ENCODE results near the gene RCSD1. TPM values are rescaled to one million over a fixed set of nuclear protein-coding genes. Genes with fewer than 3 reads are reported as not detected.
"Not testable (repeated sequence)": the region's sequence is repeated elsewhere in the genome, so short reads cannot be mapped to it uniquely, and the experiment has no call there.

RCSD1 gene
- total RNA-seq, 2 experiments from 2014 or later = 143 to 145 TPM

GRCh38 chr1:167710836-167711235 lies 80.8 kb downstream of the RCSD1 start:
- peaks cover 20% of the 10 kb centered on the region for H3K36me3 Mint-ChIP-seq (ENCODE audit: low read depth)
- H3K4me3 Mint-ChIP-seq = no peak overlapping the region
- peaks cover 11% of the 10 kb centered on the region for H3K27me3 Mint-ChIP-seq (ENCODE audit: low read depth)
- no peak for ATAC-seq
- H3K27ac Mint-ChIP-seq = no peak overlapping the region
- H3K9me3 Mint-ChIP-seq (ENCODE audit: insufficient read depth) = no peaks in the 10 kb centered on the region
- peaks cover 21% of the 10 kb centered on the region for H3K4me1 Mint-ChIP-seq (ENCODE audit: low read depth)
- ChIA-PET CTCF (no interaction called here), POLR2A (no interaction called here)
- DNase-seq = no peak

- peaks cover 16% of the 10 kb centered on the region for H3K36me3 Mint-ChIP-seq (ENCODE audit: low read depth)
- CTCF ChIA-PET = no interaction called here
- no peak overlapping the region for H3K27ac Mint-ChIP-seq
- H3K4me1 Mint-ChIP-seq (ENCODE audit: low read depth) = peaks cover 22% of the 10 kb centered on the region
- H3K4me3 Mint-ChIP-seq = no peak overlapping the region
- peaks cover 11% of the 10 kb centered on the region for H3K27me3 Mint-ChIP-seq (ENCODE audit: low read depth)
- ATAC-seq (no peak), DNase-seq (no peak)
- no peaks in the 10 kb centered on the region for H3K9me3 Mint-ChIP-seq (ENCODE audit: insufficient read depth)
- POLR2A ChIA-PET = no interaction called here
Observed at GRCh38 chr1:167711797-167712196, 81.8 kb downstream of the RCSD1 start.

DNA sequence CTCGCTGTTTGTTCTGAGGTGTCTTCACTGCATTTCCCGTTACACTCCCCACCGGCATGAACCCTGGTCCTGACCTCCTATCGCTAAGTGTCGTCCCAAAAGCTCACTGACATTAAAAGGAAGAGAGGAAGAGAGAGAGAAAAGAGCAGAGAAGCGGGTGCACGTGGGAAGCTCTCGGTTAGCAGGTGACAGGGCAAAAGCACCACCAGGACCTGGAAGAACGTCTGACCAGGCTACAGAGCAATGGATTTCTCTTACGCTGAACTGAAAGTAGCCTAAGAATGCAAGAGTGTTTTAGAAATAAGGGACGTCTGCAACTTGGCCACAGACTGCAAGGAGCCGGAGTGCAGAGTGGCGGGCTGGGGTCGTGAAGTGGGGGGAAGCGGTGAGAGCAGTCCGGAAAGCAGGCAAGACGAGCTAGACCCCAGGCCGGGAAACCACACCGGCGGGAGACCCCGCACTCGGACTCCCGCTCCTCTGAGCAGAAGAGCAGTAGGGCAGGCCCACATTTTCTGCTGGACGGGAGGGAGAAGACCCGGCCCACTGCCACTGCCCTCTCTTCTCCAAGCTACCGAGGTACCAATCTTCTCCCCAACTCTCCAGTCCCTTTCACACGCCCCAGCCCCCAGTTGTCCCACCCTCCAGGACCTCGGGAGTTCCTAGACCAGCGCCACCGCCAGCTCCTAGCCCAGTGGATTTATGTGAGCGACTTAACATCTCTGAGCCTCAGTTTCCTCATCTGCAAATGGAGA lies 83.5 kb downstream of the RCSD1 start:
- peak overlapping the region; percentile 80 for H3K27ac Mint-ChIP-seq
- peaks cover 7% of the 10 kb centered on the region for H3K36me3 Mint-ChIP-seq (ENCODE audit: low read depth)
- ATAC-seq (no peak), DNase-seq (peak; percentile 35)
- H3K4me3 Mint-ChIP-seq = peak overlapping the region; percentile 91
- peaks cover 28% of the 10 kb centered on the region for H3K4me1 Mint-ChIP-seq (ENCODE audit: low read depth)
- no peaks in the 10 kb centered on the region for H3K9me3 Mint-ChIP-seq (ENCODE audit: insufficient read depth)
- POLR2A ChIA-PET = interaction anchor here (0.8 to 2.8 kb wide), 4 partner anchors 82 to 494 kb away, joined by 3 to 15 read pairs (median 6); partner anchors contain the start of genes DCAF6 and MPC2
- H3K27me3 Mint-ChIP-seq (ENCODE audit: low read depth) = peaks cover 11% of the 10 kb centered on the region
- CTCF ChIA-PET = interaction anchor here (0.8 to 5.3 kb wide), 10 partner anchors 10 to 494 kb away, joined by 3 to 35 read pairs (median 12); no protein-coding TSS in a partner anchor

- ATAC-seq (peak; percentile 74), DNase-seq (no peak)
- ChIA-PET CTCF (interaction anchor here (0.8 to 5.3 kb wide), 13 partner anchors 9 to 368 kb away, joined by 3 to 35 read pairs (median 9); no protein-coding TSS in a partner anchor), POLR2A (interaction anchor here (0.8 to 2.8 kb wide), 4 partner anchors 82 to 494 kb away, joined by 3 to 15 read pairs (median 6); partner anchors contain the start of genes DCAF6 and MPC2)
- Mint-ChIP-seq H3K4me1 (ENCODE audit: low read depth) (peaks cover 26% of the 10 kb centered on the region), H3K36me3 (ENCODE audit: low read depth) (peaks cover 7% of the 10 kb centered on the region), H3K27me3 (ENCODE audit: low read depth) (peaks cover 11% of the 10 kb centered on the region), H3K4me3 (peak overlapping the region; percentile 91), H3K27ac (peak overlapping the region; percentile 80), H3K9me3 (ENCODE audit: insufficient read depth) (no peaks in the 10 kb centered on the region)
Observed at GRCh38 chr1:167714098-167714438, 84.0 kb downstream of the RCSD1 start.

- ChIA-PET POLR2A (interaction anchor here (0.7 to 2.8 kb wide), 8 partner anchors 10 to 465 kb away, joined by 3 to 15 read pairs (median 5); partner anchors contain the start of genes CD247, DCAF6 and MPC2), CTCF (interaction anchor here (0.7 to 5.3 kb wide), 27 partner anchors 9 to 512 kb away, joined by 3 to 35 read pairs (median 4); partner anchors contain the start of gene MPC2)
- Mint-ChIP-seq H3K4me3 (peak overlapping the region; percentile 91), H3K9me3 (ENCODE audit: insufficient read depth) (no peaks in the 10 kb centered on the region), H3K4me1 (ENCODE audit: low read depth) (peaks cover 30% of the 10 kb centered on the region), H3K27ac (peak overlapping the region; percentile 96), H3K36me3 (ENCODE audit: low read depth) (peaks cover 7% of the 10 kb centered on the region), H3K27me3 (ENCODE audit: low read depth) (peaks cover 11% of the 10 kb centered on the region)
- DNase-seq = peak; percentile 92
- peak; percentile 62 for ATAC-seq
Observed at GRCh38 chr1:167714439-167715156, 84.6 kb downstream of the RCSD1 start.

DNA sequence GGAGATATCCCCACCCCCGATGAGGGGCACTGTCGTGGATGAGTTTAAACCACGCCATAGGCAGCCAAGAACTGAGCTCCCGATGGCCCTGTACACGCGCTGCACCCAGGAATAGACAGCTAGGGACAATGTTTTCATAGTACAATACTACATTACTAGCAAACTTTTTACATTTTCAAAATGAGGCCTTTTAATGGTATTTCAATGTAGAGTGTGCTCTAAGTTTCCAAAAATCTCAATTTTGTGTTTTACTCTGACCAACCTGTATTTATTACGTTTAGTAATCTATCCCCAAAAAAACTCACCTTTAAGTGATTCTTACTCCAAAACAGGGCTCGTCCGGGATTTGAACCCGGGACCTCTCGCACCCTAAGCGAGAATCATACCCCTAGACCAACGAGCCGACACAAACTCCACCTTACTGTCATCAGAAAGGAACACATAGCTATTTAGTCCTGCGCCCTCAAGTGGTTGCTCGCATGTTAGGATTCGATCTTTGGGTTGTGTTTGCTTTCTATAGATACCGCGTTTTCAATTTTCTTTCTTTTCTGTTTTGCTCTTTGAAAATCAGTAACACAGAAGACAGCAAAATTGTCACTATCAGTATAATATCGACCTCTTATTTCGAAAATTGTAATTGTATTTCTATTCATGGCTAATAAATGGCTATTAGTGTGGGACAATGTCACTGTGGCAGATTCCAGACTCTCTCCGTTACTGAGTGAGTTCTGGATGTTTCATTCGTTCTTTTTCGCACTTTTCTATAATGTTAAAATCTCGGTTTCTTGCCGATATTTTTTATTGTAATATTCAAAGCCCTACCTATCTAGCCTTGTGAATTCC lies 85.3 kb downstream of the RCSD1 start:
- H3K4me3 Mint-ChIP-seq = peak overlapping the region; percentile 91
- peaks cover 34% of the 10 kb centered on the region for H3K4me1 Mint-ChIP-seq (ENCODE audit: low read depth)
- ATAC-seq (peak; percentile 54), DNase-seq (peak; percentile 94)
- H3K36me3 Mint-ChIP-seq (ENCODE audit: low read depth) = peaks cover 7% of the 10 kb centered on the region
- H3K27me3 Mint-ChIP-seq (ENCODE audit: low read depth) = peaks cover 11% of the 10 kb centered on the region
- ChIA-PET POLR2A (interaction anchor here (0.7 to 2.8 kb wide), 8 partner anchors 11 to 465 kb away, joined by 3 to 15 read pairs (median 5); partner anchors contain the start of genes CD247, DCAF6 and MPC2), CTCF (interaction anchor here (0.7 to 5.3 kb wide), 29 partner anchors 8 to 511 kb away, joined by 3 to 35 read pairs (median 4); partner anchors contain the start of gene MPC2)
- no peaks in the 10 kb centered on the region for H3K9me3 Mint-ChIP-seq (ENCODE audit: insufficient read depth)
- peak overlapping the region; percentile 96 for H3K27ac Mint-ChIP-seq

GRCh38 chr1:167716000-167716271 lies 85.9 kb downstream of the RCSD1 start:
- H3K4me1 Mint-ChIP-seq (ENCODE audit: low read depth) = peaks cover 36% of the 10 kb centered on the region
- POLR2A ChIA-PET = interaction anchor here (1.1 to 2.0 kb wide), 5 partner anchors 11 to 220 kb away, joined by 3 to 6 read pairs (median 5); partner anchors contain the start of gene CD247

DNA sequence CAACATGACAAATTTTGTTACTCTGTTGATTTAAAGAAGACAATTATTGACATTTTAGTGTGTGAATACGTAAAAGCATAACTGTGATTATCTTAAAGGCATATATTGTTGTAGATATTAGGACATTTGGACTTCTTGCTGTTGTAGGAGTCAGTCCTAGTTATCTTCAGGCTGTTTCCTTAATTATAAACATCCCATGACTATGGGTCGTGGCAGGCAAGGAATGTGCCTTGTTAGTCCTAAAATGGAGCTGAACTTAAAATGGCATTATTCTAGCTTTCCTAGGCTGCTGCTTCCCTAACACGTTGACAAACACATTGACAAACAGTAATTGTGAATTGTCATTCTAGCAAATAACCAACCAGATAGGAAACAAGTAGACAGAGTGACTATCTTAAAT lies 87.3 kb downstream of the RCSD1 start:
- Mint-ChIP-seq H3K27ac (peak overlapping the region; percentile 78), H3K27me3 (ENCODE audit: low read depth) (peaks cover 11% of the 10 kb centered on the region), H3K4me3 (peak overlapping the region; percentile 91), H3K4me1 (ENCODE audit: low read depth) (peaks cover 42% of the 10 kb centered on the region), H3K36me3 (ENCODE audit: low read depth) (peaks cover 7% of the 10 kb centered on the region), H3K9me3 (ENCODE audit: insufficient read depth) (no peaks in the 10 kb centered on the region)
- no peak for DNase-seq
- POLR2A ChIA-PET = no interaction called here
- CTCF ChIA-PET = interaction anchor here (1.4 to 5.3 kb wide), 5 partner anchors 86 to 365 kb away, joined by 4 to 35 read pairs (median 9); no protein-coding TSS in a partner anchor
- no peak for ATAC-seq

More at GRCh38 chr1:167716000-167716271, 85.9 kb downstream of the RCSD1 start:
- H3K4me3 Mint-ChIP-seq = peak overlapping the region; percentile 91
- peaks cover 7% of the 10 kb centered on the region for H3K36me3 Mint-ChIP-seq (ENCODE audit: low read depth)
- DNase-seq (no peak), ATAC-seq (no peak)
- H3K9me3 Mint-ChIP-seq (ENCODE audit: insufficient read depth) = no peaks in the 10 kb centered on the region
- H3K27me3 Mint-ChIP-seq (ENCODE audit: low read depth) = peaks cover 11% of the 10 kb centered on the region
- peak overlapping the region; percentile 96 for H3K27ac Mint-ChIP-seq
- CTCF ChIA-PET = interaction anchor here (0.9 to 5.3 kb wide), 20 partner anchors 8 to 510 kb away, joined by 3 to 35 read pairs (median 5); no protein-coding TSS in a partner anchor

GRCh38 chr1:167718914-167719691 lies 89.1 kb downstream of the RCSD1 start:
- H3K36me3 Mint-ChIP-seq (ENCODE audit: low read depth) = peaks cover 7% of the 10 kb centered on the region
- no peak for DNase-seq
- H3K27me3 Mint-ChIP-seq (ENCODE audit: low read depth) = peaks cover 3% of the 10 kb centered on the region
- H3K4me1 Mint-ChIP-seq (ENCODE audit: low read depth) = peaks cover 43% of the 10 kb centered on the region
- ChIA-PET POLR2A (interaction anchor here (0.6 kb wide), 1 partner anchor 359 kb away, joined by 3 read pairs; no protein-coding TSS in a partner anchor), CTCF (interaction anchor here (1.1 to 2.0 kb wide), 3 partner anchors 84 to 363 kb away, joined by 3 to 9 read pairs (median 4); no protein-coding TSS in a partner anchor)
- H3K4me3 Mint-ChIP-seq = no peak overlapping the region
- ATAC-seq = no peak
- no peak overlapping the region for H3K27ac Mint-ChIP-seq
- no peaks in the 10 kb centered on the region for H3K9me3 Mint-ChIP-seq (ENCODE audit: insufficient read depth)

GRCh38 chr1:167719715-167720421 lies 89.8 kb downstream of the RCSD1 start:
- H3K4me1 Mint-ChIP-seq (ENCODE audit: low read depth) = peaks cover 44% of the 10 kb centered on the region

More at GRCh38 chr1:167719715-167720421, 89.8 kb downstream of the RCSD1 start:
- POLR2A ChIA-PET = interaction anchor here (0.6 kb wide), 1 partner anchor 358 kb away, joined by 3 read pairs; no protein-coding TSS in a partner anchor
- CTCF ChIA-PET; DNase-seq; ATAC-seq; H3K9me3 Mint-ChIP-seq (ENCODE audit: insufficient read depth); H3K4me3 Mint-ChIP-seq; H3K36me3 Mint-ChIP-seq (ENCODE audit: low read depth); H3K27me3 Mint-ChIP-seq (ENCODE audit: low read depth); H3K27ac Mint-ChIP-seq: not testable (repeated sequence)
